HepG2 (cell line): ENCODE results near the gene MISP3. TPM values are rescaled to one million over a fixed set of nuclear protein-coding genes. Genes with fewer than 3 reads are reported as not detected.
A peak's percentile ranks its signal among the peaks of the same experiment; 100 is the strongest.
"Not testable (repeated sequence)": the region's sequence is repeated elsewhere in the genome, so short reads cannot be mapped to it uniquely, and the experiment has no call there.

Source experiments
- ATAC-seq: fragments of 200-7000 bp; cut with Tn5 transposase; 3 replicates; pipeline ENCODE4 v1.9.1; 2020; ENCODE audit warnings: mild to moderate bottlenecking, moderate library complexity
- BruUV-seq: library from RNA; stranded (reverse); fragments of 400-500 nt; replicated peaks from 2 replicates; lab custom pipeline; 2021; lab: Mats Ljungman, UMichigan
- CTCF ChIA-PET: fragments of 300-600 bp; formaldehyde crosslinking; extraction: SDS; loops from one replicate; lab custom pipeline; 2021; ENCODE audit warnings: low total read pairs, inconsistent platforms, low intra/inter-chr PET ratio; lab: Yijun Ruan, JAX
- POLR2A ChIA-PET: fragments of 350-600 bp; sonication (Branson Sonifier 250); formaldehyde crosslinking; loops from one replicate; lab custom pipeline; 2020; ENCODE audit warnings: antibody characterized with exemption, inconsistent platforms; lab: Yijun Ruan, JAX
- DNase-seq: peaks from one replicate; pipeline ENCODE4 v3.0.0-alpha.2; 2015; ENCODE audit warnings: low spot score
- FAIRE-seq: peaks from 3 replicates; lab custom pipeline; 2011; peaks lifted over from hg19 to GRCh38; lab: Jason Lieb, UNC
- H2AFZ ChIP-seq: one replicate; pipeline ENCODE4 v1.6.1; 2011; ENCODE audit warnings: low read length, inconsistent platforms
- H3K27ac ChIP-seq: fragments of 300-600 bp; 3 replicates; pipeline ENCODE4 v1.8.0; 2011; ENCODE audit warnings: mixed run types, mild to moderate bottlenecking, mixed read lengths, low read length, inconsistent platforms; ENCODE audit not compliant: insufficient read depth; ENCODE audit errors: extremely low read length
- H3K27me3 ChIP-seq, 2 experiments: fragments of 200-600 bp in 1 of 2; 2 replicates in 1 of 2; 3 replicates in 1 of 2; pipeline versions ENCODE4 v1.6.0 to v1.8.0; 2011; ENCODE audit warnings: low read length in 2 of 2, mild to moderate bottlenecking in 2 of 2, moderate library complexity in 2 of 2, inconsistent platforms in 1 of 2; ENCODE audit not compliant: insufficient read depth in 2 of 2, control insufficient read depth in 1 of 2
- H3K36me3 ChIP-seq, 2 experiments: fragments of 200-600 bp in 1 of 2; replicated peaks in 1 of 2; 2 replicates in 1 of 2; 3 replicates in 1 of 2; pipeline versions ENCODE4 v1.5.1 to v1.8.0; 2011; ENCODE audit warnings: low read length in 2 of 2, inconsistent platforms in 1 of 2; ENCODE audit not compliant: insufficient read depth in 2 of 2, control insufficient read depth in 1 of 2
- H3K4me1 ChIP-seq: 2 replicates; pipeline ENCODE4 v1.5.1; 2012; ENCODE audit warnings: low read length, inconsistent platforms; ENCODE audit not compliant: insufficient read depth
- H3K4me2 ChIP-seq: 2 replicates; pipeline ENCODE4 v1.6.0; 2011; ENCODE audit warnings: low read depth, low read length, inconsistent platforms
- H3K4me3 ChIP-seq, 3 experiments: fragments of 200-600 bp in 1 of 3; sonication (generic), shearing (Covaris generic) in 1 of 3; replicated peaks in 1 of 3; 2 replicates each; pipeline ENCODE4 v1.5.1; 2011 to 2016; ENCODE audit warnings: low read length in 3 of 3, inconsistent platforms in 2 of 3, low read depth in 2 of 3, mild to moderate bottlenecking in 2 of 3, control low read depth in 1 of 3, mixed read lengths in 1 of 3; ENCODE audit not compliant: insufficient read depth in 1 of 3
- H3K79me2 ChIP-seq: one replicate; pipeline ENCODE4 v1.6.1; 2011; ENCODE audit warnings: low read length, inconsistent platforms; ENCODE audit not compliant: insufficient read depth
- H3K9ac ChIP-seq: 2 replicates; pipeline ENCODE4 v1.6.0; 2011; ENCODE audit warnings: mild to moderate bottlenecking, low read depth, low read length, inconsistent platforms; ENCODE audit not compliant: insufficient read depth
- H3K9me3 ChIP-seq: 2 replicates; pipeline ENCODE4 v1.5.1; 2012; ENCODE audit warnings: mild to moderate bottlenecking, low read length
- H4K20me1 ChIP-seq: 2 replicates; pipeline ENCODE4 v1.6.0; 2011; ENCODE audit warnings: inconsistent platforms, mild to moderate bottlenecking, low read length, moderate library complexity; ENCODE audit not compliant: insufficient read depth
- ATF7 ChIP-seq, 2 experiments: fragments of 450-650 bp in 1 of 2; sonication (generic) in 1 of 2; formaldehyde crosslinking in 1 of 2; IDR thresholded peaks; 2 replicates each; pipeline versions ENCODE4 v1.4.0 to v1.6.1; 2016 to 2020; ENCODE audit warnings: antibody characterized with exemption in 1 of 2, mild to moderate bottlenecking in 1 of 2, missing genetic modification reagents in 1 of 2
- CEBPG ChIP-seq: IDR thresholded peaks from 2 replicates; pipeline ENCODE4 v1.6.1; 2016
- FOXA1 ChIP-seq, 2 experiments: fragments of 450-650 bp in 1 of 2; sonication (generic) in 1 of 2; formaldehyde crosslinking in 1 of 2; IDR thresholded peaks; 2 replicates each; pipeline versions ENCODE4 v1.4.0 to v1.6.1; 2016 to 2020; ENCODE audit warnings: missing genetic modification reagents in 1 of 2
- FOXA3 ChIP-seq: IDR thresholded peaks from 2 replicates; pipeline ENCODE4 v1.6.1; 2016; ENCODE audit warnings: missing genetic modification reagents, missing compliant biosample characterization
- FOXK1 ChIP-seq: sonication (generic); formaldehyde crosslinking; IDR thresholded peaks from 2 replicates; pipeline ENCODE4 v1.4.0; 2020; ENCODE audit warnings: low read depth, missing genetic modification reagents, borderline replicate concordance
- FOXK2 ChIP-seq: fragments of 450-650 bp; IDR thresholded peaks from 2 replicates; pipeline ENCODE4 v1.6.1; 2016
- FOXP1 ChIP-seq, 2 experiments: fragments of 450-650 bp in 1 of 2; IDR thresholded peaks; 2 replicates each; pipeline ENCODE4 v1.6.1; 2017 to 2018; ENCODE audit warnings: antibody characterized with exemption in 1 of 2
- TFDP1 ChIP-seq: IDR thresholded peaks from 2 replicates; pipeline ENCODE4 v1.6.1; 2016; ENCODE audit warnings: missing compliant biosample characterization, missing genetic modification reagents, borderline replicate concordance
- THAP11 ChIP-seq: IDR thresholded peaks from 2 replicates; pipeline ENCODE4 v1.6.1; 2016; ENCODE audit warnings: missing biosample characterization, missing genetic modification reagents
- ZNF441 ChIP-seq: sonication (generic); formaldehyde crosslinking; IDR thresholded peaks from 2 replicates; pipeline ENCODE4 v1.7.0; 2021; ENCODE audit warnings: missing genetic modification reagents, borderline replicate concordance
- ZNF501 ChIP-seq: sonication (generic); formaldehyde crosslinking; IDR thresholded peaks from 2 replicates; pipeline ENCODE4 v1.5.1; 2020; ENCODE audit warnings: mild to moderate bottlenecking, moderate library complexity, missing genetic modification reagents
- ZNF768 ChIP-seq: sonication (generic); formaldehyde crosslinking; IDR thresholded peaks from 2 replicates; pipeline ENCODE4 v1.4.0; 2020; ENCODE audit warnings: missing genetic modification reagents
- WGBS: methylation state at CpG from one replicate; pipeline ENCODE4 v1.1.6; 2017; ENCODE audit warnings: low lambda C conversion rate; 5-methylcytosine and 5-hydroxymethylcytosine counted together
- in situ Hi-C: cut with HindIII; loops from 2 replicates; pipeline ENCODE4 v1.10.0; 2017; ENCODE audit warnings: low pct_unique_long_range_greater_than_20kb; ENCODE audit not compliant: extremely low pct_ligation_motif_present
- intact Hi-C: fragments of 100-400 bp; cut with micrococcal nuclease; formaldehyde crosslinking; loops from one replicate; pipeline ENCODE4 v1.10.0; 2022; ENCODE audit not compliant: unreplicated experiment
- polyA plus RNA-seq, 8 experiments: library from polyadenylated mRNA; depleted of rRNA in 3 of 8; stranded (reverse) in 7 of 8; unstranded in 1 of 8; fragments of >200 nt; fragmentation: Illumina TruSeq in 4 of 8; extraction: Trizol in 4 of 8; gene quantifications; 2 replicates each; pipeline versions ENCODE4 v1.2.1 to v1.2.3, GENCODE V29; 2011 to 2016; ENCODE audit warnings: low read depth in 4 of 8, missing spikeins in 1 of 8, mixed read lengths in 1 of 8; ENCODE audit not compliant: insufficient read depth in 1 of 8
- total RNA-seq, 5 experiments: library from RNA; depleted of rRNA; stranded (reverse); fragments of >200 nt; fragmentation: Illumina TruSeq; extraction: Trizol; gene quantifications; 2 replicates each; pipeline ENCODE4 v1.2.3, GENCODE V29; 2016; ENCODE audit warnings: low read depth in 1 of 5
- TF ChIP-seq, protein P1 (sequence below): sonication (generic); formaldehyde crosslinking; IDR thresholded peaks from 2 replicates; pipeline ENCODE4 v1.5.0; 2020; ENCODE audit warnings: mild to moderate bottlenecking, missing genetic modification reagents, moderate library complexity

MISP3 gene
- total and polyA plus RNA-seq, 2 of the 13 experiments (the other 11 are each of a cell fraction or from before 2014, with no cell fraction given): 2.5 to 5.4 TPM

DNA sequence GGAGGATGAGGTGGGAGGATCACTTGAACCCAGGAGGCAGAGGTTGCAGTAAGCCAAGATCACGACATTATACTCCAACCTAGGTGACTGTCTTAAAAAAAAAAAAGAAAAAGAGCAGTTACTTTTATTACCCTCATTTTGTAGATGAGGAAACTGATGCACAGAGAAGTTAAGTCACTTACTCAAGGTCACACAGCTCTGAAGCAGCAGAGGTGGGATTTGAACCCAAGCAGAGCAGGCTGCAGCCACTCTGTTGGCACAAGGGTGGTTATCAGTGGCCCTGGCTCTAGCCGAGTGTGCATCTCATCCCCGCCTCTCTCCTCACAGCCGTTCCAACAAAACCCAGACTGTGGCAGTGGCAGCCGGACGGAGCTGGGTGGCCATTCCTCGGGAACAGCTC is 33.4 kb upstream of the MISP3 start:
- Histone ChIP-seq H3K79me2 (no peaks in the 10 kb centered on the region), H3K27me3 (no peaks in the 10 kb centered on the region; a peak in 1 of 5 replicates), H3K36me3 (no peaks in the 10 kb centered on the region), H3K4me2 (no peak overlapping the region), H3K9ac (no peak overlapping the region), H4K20me1 (no peaks in the 10 kb centered on the region), H2AFZ (no peak overlapping the region), H3K4me1 (no peaks in the 10 kb centered on the region), H3K4me3 (no peak overlapping the region), H3K27ac (no peak overlapping the region), H3K9me3 (no peaks in the 10 kb centered on the region)
- POLR2A ChIA-PET: no interaction called here
- in situ Hi-C loops (no loop called here), intact Hi-C loops (no loop called here)
- CTCF ChIA-PET: no interaction called here
- DNase-seq (no peak), FAIRE-seq (no peak), ATAC-seq (no peak)
- TF ChIP-seq ZNF768 (CRISPR knock-in tag) (peak; percentile 90), TFDP1 (no peak)
- WGBS: 94% methylated on average over 5 of the region's 7 CpGs
- BruUV-seq: no TSS peak

DNA sequence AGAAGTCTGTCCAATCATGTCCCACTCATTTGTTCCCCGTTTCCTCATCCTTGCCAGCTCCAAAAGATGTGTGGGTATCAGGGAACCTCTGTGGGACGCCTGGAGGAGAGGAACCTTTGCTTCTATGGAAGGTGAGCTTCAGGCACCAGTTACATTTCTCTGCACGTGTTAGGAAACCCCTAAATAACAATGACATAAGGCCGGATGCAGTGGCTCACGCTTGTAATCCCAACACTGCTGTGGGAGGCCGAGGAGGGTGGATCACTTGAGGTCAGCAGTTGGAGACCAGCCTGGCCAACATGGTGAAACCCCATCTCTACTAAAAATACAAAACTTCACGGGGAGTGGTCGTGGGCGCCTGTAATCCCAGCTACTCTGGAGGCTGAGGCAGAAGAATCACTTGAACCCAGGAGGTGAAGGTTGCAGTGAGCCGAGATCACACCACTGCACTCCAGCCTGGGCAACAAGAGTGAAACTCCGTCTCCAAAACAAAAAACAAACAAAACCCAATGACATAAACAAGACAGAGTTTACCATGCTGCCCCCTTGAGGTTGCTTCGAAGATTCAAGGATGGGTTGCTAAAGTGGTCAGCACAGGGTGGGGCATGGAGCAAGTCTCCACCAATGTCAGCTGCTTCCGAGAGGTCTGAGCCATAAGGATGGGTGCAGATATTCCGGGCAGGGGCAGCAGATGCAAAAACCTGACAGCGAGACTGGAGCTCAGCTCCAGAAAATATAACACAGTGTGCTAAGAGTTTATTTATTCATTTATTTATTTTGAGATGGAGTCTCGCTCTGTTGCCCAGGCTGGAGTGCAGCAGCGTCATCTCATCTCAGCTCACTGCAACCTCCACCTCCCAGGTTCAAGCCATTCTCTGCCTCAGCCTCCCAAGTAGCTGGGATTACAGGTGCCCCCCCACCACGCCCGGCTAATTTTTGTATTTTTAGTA is 29.7 kb upstream of the MISP3 start:
- H3K9ac ChIP-seq; H3K4me2 ChIP-seq; H3K4me3 ChIP-seq; H3K36me3 ChIP-seq; H3K4me1 ChIP-seq; in situ Hi-C loops; H3K27me3 ChIP-seq; H3K9me3 ChIP-seq; H4K20me1 ChIP-seq; H3K79me2 ChIP-seq; H2AFZ ChIP-seq; BruUV-seq; TF ChIP-seq ATF7 (CRISPR knock-in tag; IDR thresholded peaks at IDR 0.05); FOXA1 (IDR thresholded peaks at IDR 0.05): not testable (repeated sequence)
- intact Hi-C loops: loop anchor here (1.0 kb wide), 1 partner anchor 163 kb away; no protein-coding TSS in a partner anchor
- peak overlapping the region; percentile 51 for H3K27ac ChIP-seq
- FAIRE-seq (peak; percentile 75), DNase-seq (peak; percentile 58), ATAC-seq (peak; percentile 79)
- ChIA-PET POLR2A (interaction anchor here (1.7 kb wide), 1 partner anchor 29 kb away, joined by 5 read pairs; no protein-coding TSS in a partner anchor), CTCF (interaction anchor here (1.1 to 1.8 kb wide), 2 partner anchors 29 to 163 kb away, joined by 5 to 13 read pairs; partner anchors contain the start of gene MISP3)
- 79% methylated on average over 19 of the region's 19 CpGs for WGBS
- TF ChIP-seq FOXP1 (IDR thresholded peaks at IDR 0.05) (peak; percentile 75), FOXP1 (CRISPR knock-in tag; IDR thresholded peaks at IDR 0.05) (peak; percentile 80), FOXA3 (CRISPR knock-in tag) (peak; percentile 31; the same call in 1 of the 2 replicates), ZNF441 (peak; percentile 57; the same call in 1 of the 2 replicates), ZNF501 (CRISPR knock-in tag) (0 out of 2 replicates have a peak, but pooled peaks have one; percentile 14), CEBPG (0 out of 2 replicates have a peak, but pooled peaks have one; percentile 12), THAP11 (CRISPR knock-in tag) (peak; percentile 26; the same call in 1 of the 2 replicates), FOXK2 (peak; percentile 85), ATF7 (IDR thresholded peaks at IDR 0.05) (0 out of 2 replicates have a peak, but pooled peaks have one; percentile 9), FOXA1 (CRISPR knock-in tag; IDR thresholded peaks at IDR 0.05) (peak; percentile 10; the same call in 1 of the 2 replicates), FOXK1 (CRISPR knock-in tag) (peak; percentile 72; the same call in 1 of the 2 replicates)
- TF ChIP-seq, protein P1, sequence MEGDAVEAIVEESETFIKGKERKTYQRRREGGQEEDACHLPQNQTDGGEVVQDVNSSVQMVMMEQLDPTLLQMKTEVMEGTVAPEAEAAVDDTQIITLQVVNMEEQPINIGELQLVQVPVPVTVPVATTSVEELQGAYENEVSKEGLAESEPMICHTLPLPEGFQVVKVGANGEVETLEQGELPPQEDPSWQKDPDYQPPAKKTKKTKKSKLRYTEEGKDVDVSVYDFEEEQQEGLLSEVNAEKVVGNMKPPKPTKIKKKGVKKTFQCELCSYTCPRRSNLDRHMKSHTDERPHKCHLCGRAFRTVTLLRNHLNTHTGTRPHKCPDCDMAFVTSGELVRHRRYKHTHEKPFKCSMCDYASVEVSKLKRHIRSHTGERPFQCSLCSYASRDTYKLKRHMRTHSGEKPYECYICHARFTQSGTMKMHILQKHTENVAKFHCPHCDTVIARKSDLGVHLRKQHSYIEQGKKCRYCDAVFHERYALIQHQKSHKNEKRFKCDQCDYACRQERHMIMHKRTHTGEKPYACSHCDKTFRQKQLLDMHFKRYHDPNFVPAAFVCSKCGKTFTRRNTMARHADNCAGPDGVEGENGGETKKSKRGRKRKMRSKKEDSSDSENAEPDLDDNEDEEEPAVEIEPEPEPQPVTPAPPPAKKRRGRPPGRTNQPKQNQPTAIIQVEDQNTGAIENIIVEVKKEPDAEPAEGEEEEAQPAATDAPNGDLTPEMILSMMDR (CRISPR knock-in tag): peak; percentile 63
